HCT116 (cell line): Measurements from ENCODE around the gene ZNF516. TPM values are rescaled to one million over a fixed set of nuclear protein-coding genes. Genes with fewer than 3 reads are reported as not detected.

Experiments
- ATAC-seq: fragments of 200-7000 bp; cut with Tn5 transposase; 2 replicates; pipeline ENCODE4 v1.9.1; 2020; ENCODE audit warnings: mild to moderate bottlenecking, moderate library complexity
- BruUV-seq: library from RNA; stranded (reverse); fragments of 400-500 nt; replicated peaks from 2 replicates; lab custom pipeline; 2021; lab: Mats Ljungman, UMichigan
- CTCF ChIA-PET: fragments of 300-600 bp; sonication (Branson Sonifier 250); formaldehyde crosslinking; loops from one replicate; lab custom pipeline; 2021; ENCODE audit warnings: antibody characterized with exemption; lab: Charles Lee
- POLR2A ChIA-PET: fragments of 300-600, 350-600 bp; sonication (Branson Sonifier 250); formaldehyde crosslinking; loops from one replicate; lab custom pipeline; 2021; ENCODE audit warnings: antibody characterized with exemption; lab: Charles Lee
- RAD21 ChIA-PET, 2 experiments: fragments of 300-600 bp; sonication (Branson Sonifier 250); formaldehyde crosslinking; loops; one replicate each; lab custom pipeline; 2023; ENCODE audit warnings: low total read pairs in 2 of 2; ENCODE audit not compliant: uncharacterized antibody in 2 of 2, unreplicated experiment in 2 of 2, low non-redundant PET in 1 of 2; lab: Charles Lee
- DNase-seq: peaks from one replicate; pipeline ENCODE4 v3.0.0-alpha.2; 2010; ENCODE audit warnings: low read depth, low spot score
- H2AFZ ChIP-seq: fragments of 200-600 bp; shearing (Covaris generic), sonication (generic); 2 replicates; pipeline ENCODE4 v1.6.1; 2017; ENCODE audit warnings: low read depth, mixed run types, mixed read lengths, antibody characterized with exemption, low read length; ENCODE audit not compliant: poor library complexity, severe bottlenecking
- H3K27ac ChIP-seq: 2 replicates; pipeline ENCODE4 v1.5.1; 2012; ENCODE audit warnings: low read depth, low read length
- H3K27me3 ChIP-seq: fragments of 200-600 bp; sonication (generic); 2 replicates; pipeline ENCODE4 v1.6.1; 2016; ENCODE audit warnings: mixed run types, low read length, mixed read lengths; ENCODE audit not compliant: insufficient read depth
- H3K36me3 ChIP-seq, 2 experiments: fragments of 200-500 bp in 1 of 2; fragments of 200-600 bp in 1 of 2; sonication (Bioruptor generic) in 1 of 2; sonication (generic) in 1 of 2; 2 replicates each; pipeline versions ENCODE4 v1.5.1 to v1.6.1; 2014 to 2016; ENCODE audit warnings: low read length in 2 of 2, inconsistent platforms in 1 of 2, mixed read lengths in 1 of 2, mixed run types in 1 of 2; ENCODE audit not compliant: insufficient read depth in 2 of 2, control insufficient read depth in 1 of 2
- H3K4me1 ChIP-seq, 2 experiments: fragments of 200-600 bp in 1 of 2; sonication (generic) in 1 of 2; 2 replicates each; pipeline versions ENCODE4 v1.5.1 to v1.6.1; 2012 to 2017; ENCODE audit warnings: low read length in 2 of 2, inconsistent platforms in 1 of 2, mild to moderate bottlenecking in 1 of 2, mixed read lengths in 1 of 2, mixed run types in 1 of 2, moderate library complexity in 1 of 2; ENCODE audit not compliant: insufficient read depth in 2 of 2, control insufficient read depth in 1 of 2
- H3K4me2 ChIP-seq: fragments of 200-600 bp; sonication (generic); 2 replicates; pipeline ENCODE4 v1.6.1; 2017; ENCODE audit warnings: mixed run types, low read length, mixed read lengths
- H3K4me3 ChIP-seq, 2 experiments: fragments of 200-600 bp in 1 of 2; sonication (generic) in 1 of 2; replicated peaks in 1 of 2; 2 replicates each; pipeline ENCODE4 v1.5.1; 2011 to 2016; ENCODE audit warnings: low read length in 2 of 2, control low read depth in 1 of 2, low read depth in 1 of 2, mild to moderate bottlenecking in 1 of 2, mixed read lengths in 1 of 2, mixed run types in 1 of 2
- H3K79me2 ChIP-seq: fragments of 200-600 bp; sonication (generic); 2 replicates; pipeline ENCODE4 v1.6.1; 2017; ENCODE audit warnings: mild to moderate bottlenecking, mixed run types, low read length, moderate library complexity, mixed read lengths; ENCODE audit not compliant: insufficient read depth
- H3K9ac ChIP-seq: fragments of 200-600 bp; sonication (generic); 2 replicates; pipeline ENCODE4 v1.6.1; 2016; ENCODE audit warnings: low read length, mixed read lengths
- H3K9me2 ChIP-seq: fragments of 200-600 bp; sonication (generic), shearing (Covaris generic); 2 replicates; pipeline ENCODE4 v1.6.1; 2017; ENCODE audit warnings: mixed run types, mild to moderate bottlenecking, moderate library complexity; ENCODE audit not compliant: insufficient read depth
- H3K9me3 ChIP-seq, 2 experiments: fragments of 200-500 bp in 1 of 2; fragments of 200-600 bp in 1 of 2; sonication (Bioruptor generic) in 1 of 2; sonication (generic) in 1 of 2; 2 replicates each; pipeline ENCODE4 v1.6.1; 2014 to 2017; ENCODE audit warnings: low read length in 2 of 2, mixed read lengths in 2 of 2, inconsistent platforms in 1 of 2, low read depth in 1 of 2, mild to moderate bottlenecking in 1 of 2, mixed run types in 1 of 2, moderate library complexity in 1 of 2; ENCODE audit not compliant: control insufficient read depth in 1 of 2, insufficient read depth in 1 of 2
- H4K20me1 ChIP-seq: fragments of 200-600 bp; sonication (generic), shearing (Covaris generic); 2 replicates; pipeline ENCODE4 v1.6.1; 2017; ENCODE audit warnings: mixed run types, mild to moderate bottlenecking, moderate library complexity; ENCODE audit not compliant: insufficient read depth
- CBX3 ChIP-seq: IDR thresholded peaks from 2 replicates; pipeline ENCODE4 v1.6.1; 2012; ENCODE audit warnings: low read depth
- ELF1 ChIP-seq: IDR thresholded peaks from 2 replicates; pipeline ENCODE4 v1.6.1; 2012; ENCODE audit warnings: low read depth, borderline replicate concordance
- EZH2 ChIP-seq: fragments of 200-600 bp; sonication (generic); IDR thresholded peaks from 2 replicates; pipeline ENCODE4 v1.6.1; 2017; ENCODE audit warnings: antibody characterized with exemption, mixed run types
- EZH2phosphoT487 ChIP-seq: fragments of 200-600 bp; IDR thresholded peaks from 2 replicates; pipeline ENCODE4 v1.6.1; 2018; ENCODE audit warnings: antibody characterized with exemption, borderline replicate concordance
- JUND ChIP-seq: IDR thresholded peaks from 2 replicates; pipeline ENCODE4 v1.6.1; 2012
- SP1 ChIP-seq: IDR thresholded peaks from 2 replicates; pipeline ENCODE4 v1.6.1; 2012; ENCODE audit warnings: low read depth
- SRF ChIP-seq: IDR thresholded peaks from 2 replicates; pipeline ENCODE4 v1.6.1; 2012; ENCODE audit warnings: low read depth
- YY1 ChIP-seq: IDR thresholded peaks from 2 replicates; pipeline ENCODE4 v1.6.1; 2011; ENCODE audit warnings: low read length, low read depth, moderate library complexity, mild to moderate bottlenecking; ENCODE audit not compliant: insufficient replicate concordance; ENCODE audit errors: extremely low read depth
- intact Hi-C: fragments of 100-400 bp; cut with micrococcal nuclease; formaldehyde crosslinking; loops from 2 replicates; pipeline ENCODE4 v1.10.0; 2022
- total RNA-seq: library from RNA; stranded (reverse); gene quantifications from one replicate; pipeline ENCODE4 v1.2.1, GENCODE V29; 2021; ENCODE audit not compliant: unreplicated experiment
- TF ChIP-seq, protein P1 (sequence below): IDR thresholded peaks from 2 replicates; pipeline ENCODE4 v1.6.1; 2012
- TF ChIP-seq, protein P2 (sequence below), 3 experiments: fragments of 200-600 bp in 1 of 3; sonication (generic) in 1 of 3; IDR thresholded peaks in 2 of 3; conservative IDR thresholded peaks in 1 of 3; 2 replicates each; pipeline ENCODE4 v1.5.1; 2012 to 2017; ENCODE audit warnings: low read depth in 2 of 3, low read length in 2 of 3, antibody characterized with exemption in 1 of 3, borderline replicate concordance in 1 of 3, control low read depth in 1 of 3, mild to moderate bottlenecking in 1 of 3, mixed read lengths in 1 of 3, mixed run types in 1 of 3, moderate library complexity in 1 of 3; ENCODE audit not compliant: insufficient read depth in 1 of 3

ZNF516 gene
- total RNA-seq, 1 experiment from 2014 or later, result 32.0 TPM

- Histone ChIP-seq H3K9me3 (no peaks in the 10 kb centered on the region), H3K79me2 (peaks cover 12% of the 10 kb centered on the region; the same call in 1 of the 2 replicates), H3K4me2 (no peak overlapping the region), H3K27ac (no peak overlapping the region), H3K9ac (no peak overlapping the region), H3K27me3 (no peaks in the 10 kb centered on the region), H3K36me3 (no peaks in the 10 kb centered on the region), H3K4me3 (no peak overlapping the region), H3K9me2 (no peaks in the 10 kb centered on the region), H2AFZ (no peak overlapping the region), H3K4me1 (no peaks in the 10 kb centered on the region), H4K20me1 (no peaks in the 10 kb centered on the region)
- RAD21 ChIA-PET, result no interaction called here
- no peak for ATAC-seq
- POLR2A ChIA-PET, result no interaction called here
- no peak for TF ChIP-seq SP1
- no peak for TF ChIP-seq SRF
- TF ChIP-seq, protein P1, sequence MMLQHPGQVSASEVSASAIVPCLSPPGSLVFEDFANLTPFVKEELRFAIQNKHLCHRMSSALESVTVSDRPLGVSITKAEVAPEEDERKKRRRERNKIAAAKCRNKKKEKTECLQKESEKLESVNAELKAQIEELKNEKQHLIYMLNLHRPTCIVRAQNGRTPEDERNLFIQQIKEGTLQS, result no peak
- no peak for TF ChIP-seq EZH2
- TF ChIP-seq EZH2phosphoT487, result no peak
- no peak for DNase-seq
- intact Hi-C loops, result loop anchor here (10.0 kb wide), 1 partner anchor 53 kb away; no protein-coding TSS in a partner anchor
- CTCF ChIA-PET, result no interaction called here
- BruUV-seq, result no TSS peak
These were observed 43.4 kb downstream of the ZNF516 start for GRCh38 chr18:76451396-76452331.

- TF ChIP-seq ELF1 (no peak), SP1 (no peak), CBX3 (no peak), YY1 (no peak), JUND (no peak)
- TF ChIP-seq, protein P1, result no peak
- TF ChIP-seq, protein P2, sequence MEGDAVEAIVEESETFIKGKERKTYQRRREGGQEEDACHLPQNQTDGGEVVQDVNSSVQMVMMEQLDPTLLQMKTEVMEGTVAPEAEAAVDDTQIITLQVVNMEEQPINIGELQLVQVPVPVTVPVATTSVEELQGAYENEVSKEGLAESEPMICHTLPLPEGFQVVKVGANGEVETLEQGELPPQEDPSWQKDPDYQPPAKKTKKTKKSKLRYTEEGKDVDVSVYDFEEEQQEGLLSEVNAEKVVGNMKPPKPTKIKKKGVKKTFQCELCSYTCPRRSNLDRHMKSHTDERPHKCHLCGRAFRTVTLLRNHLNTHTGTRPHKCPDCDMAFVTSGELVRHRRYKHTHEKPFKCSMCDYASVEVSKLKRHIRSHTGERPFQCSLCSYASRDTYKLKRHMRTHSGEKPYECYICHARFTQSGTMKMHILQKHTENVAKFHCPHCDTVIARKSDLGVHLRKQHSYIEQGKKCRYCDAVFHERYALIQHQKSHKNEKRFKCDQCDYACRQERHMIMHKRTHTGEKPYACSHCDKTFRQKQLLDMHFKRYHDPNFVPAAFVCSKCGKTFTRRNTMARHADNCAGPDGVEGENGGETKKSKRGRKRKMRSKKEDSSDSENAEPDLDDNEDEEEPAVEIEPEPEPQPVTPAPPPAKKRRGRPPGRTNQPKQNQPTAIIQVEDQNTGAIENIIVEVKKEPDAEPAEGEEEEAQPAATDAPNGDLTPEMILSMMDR (IDR thresholded peaks at IDR 0.05 in 2 of 3, conservative IDR thresholded peaks at IDR 0.05 in 1 of 3; ENCODE audit: borderline replicate concordance in 1 of 3, insufficient read depth in 1 of 3, low read depth in 2 of 3, low read length in 2 of 3), result no peak
- no peaks in the 10 kb centered on the region for H3K9me2 ChIP-seq
- H4K20me1 ChIP-seq, result no peaks in the 10 kb centered on the region
- POLR2A ChIA-PET, result no interaction called here
- H3K27ac ChIP-seq, result no peak overlapping the region
- BruUV-seq, result no TSS peak
- no peak overlapping the region for H3K4me3 ChIP-seq
- H3K79me2 ChIP-seq, result peaks cover 8% of the 10 kb centered on the region; the same call in 1 of the 2 replicates
- ATAC-seq, result no peak
- no peaks in the 10 kb centered on the region for H3K9me3 ChIP-seq
- H3K4me1 ChIP-seq, result peaks cover 0 to under 1% of the 10 kb centered on the region in 2 experiments; a peak in 1 of 4 replicates
- DNase-seq, result no peak
- no peak overlapping the region for H3K4me2 ChIP-seq
- CTCF ChIA-PET, result no interaction called here
- H3K27me3 ChIP-seq, result no peaks in the 10 kb centered on the region
- H2AFZ ChIP-seq, result no peak overlapping the region
- no peak overlapping the region for H3K9ac ChIP-seq
- RAD21 ChIA-PET, result no interaction called here
- intact Hi-C loops, result loop anchor here (10.0 kb wide), 1 partner anchor 54 kb away; no protein-coding TSS in a partner anchor
- H3K36me3 ChIP-seq, result no peaks in the 10 kb centered on the region
These were observed 44.3 kb downstream of the ZNF516 start for GRCh38 chr18:76450452-76451395.
